NCI-H82 (cell line): ENCODE results near the gene SMIM5.

Experiments
- DNase-seq: peaks from one replicate; lab custom pipeline; 2025; lab: John Stamatoyannopoulos, UW

SMIM5 gene

GRCh38 chr17:75667825-75668224 lies 34.6 kb downstream of the SMIM5 start:
- DNase-seq, result no peak

GRCh38 chr17:75668489-75668888 lies 35.3 kb downstream of the SMIM5 start:
- no peak for DNase-seq

GRCh38 chr17:75670868-75671267 lies 37.6 kb downstream of the SMIM5 start:
- DNase-seq, result no peak

- no peak for DNase-seq
Observed at GRCh38 chr17:75672011-75672410, 38.8 kb downstream of the SMIM5 start.

GRCh38 chr17:75673487-75673886 lies 40.3 kb downstream of the SMIM5 start:
- DNase-seq, result no peak

- DNase-seq, result no peak
Observed at GRCh38 chr17:75676461-75676860, 43.2 kb downstream of the SMIM5 start.

- no peak for DNase-seq
Observed at GRCh38 chr17:75679706-75680211, 46.5 kb downstream of the SMIM5 start.

GRCh38 chr17:75680431-75680830 lies 47.2 kb downstream of the SMIM5 start:
- DNase-seq, result no peak

GRCh38 chr17:75681289-75681688 lies 48.1 kb downstream of the SMIM5 start:
- no peak for DNase-seq

- no peak for DNase-seq
Observed at GRCh38 chr17:75683583-75683982, 50.3 kb downstream of the SMIM5 start.

GRCh38 chr17:75684249-75684648 lies 51.0 kb downstream of the SMIM5 start:
- DNase-seq, result no peak

GRCh38 chr17:75684924-75685323 lies 51.7 kb downstream of the SMIM5 start:
- no peak for DNase-seq

- no peak for DNase-seq
Observed at GRCh38 chr17:75685499-75685898, 52.3 kb downstream of the SMIM5 start.

GRCh38 chr17:75688209-75688825 lies 55.1 kb downstream of the SMIM5 start:
- DNase-seq, result no peak

- no peak for DNase-seq
Observed at GRCh38 chr17:75689441-75689873, 56.2 kb downstream of the SMIM5 start.
